Mammary epithelial cell (primary cell): ENCODE data around the gene KIF17.

Experiments
- EZH2 ChIP-seq: IDR thresholded peaks from 2 replicates; pipeline ENCODE4 v1.6.1; 2012; ENCODE audit warnings: low read length, inconsistent platforms, borderline replicate concordance
- TF ChIP-seq, protein P1 (sequence below), 2 donors: IDR thresholded peaks in 1 of 2; conservative IDR thresholded peaks in 1 of 2; 2 replicates each; pipeline ENCODE4 v1.5.1; 2011 to 2012; ENCODE audit warnings: inconsistent platforms in 2 of 2, low read length in 2 of 2, mild to moderate bottlenecking in 2 of 2, control low read depth in 1 of 2, low read depth in 1 of 2; ENCODE audit not compliant: insufficient read depth in 1 of 2; ENCODE audit errors: extremely low read depth in 1 of 2

DNA sequence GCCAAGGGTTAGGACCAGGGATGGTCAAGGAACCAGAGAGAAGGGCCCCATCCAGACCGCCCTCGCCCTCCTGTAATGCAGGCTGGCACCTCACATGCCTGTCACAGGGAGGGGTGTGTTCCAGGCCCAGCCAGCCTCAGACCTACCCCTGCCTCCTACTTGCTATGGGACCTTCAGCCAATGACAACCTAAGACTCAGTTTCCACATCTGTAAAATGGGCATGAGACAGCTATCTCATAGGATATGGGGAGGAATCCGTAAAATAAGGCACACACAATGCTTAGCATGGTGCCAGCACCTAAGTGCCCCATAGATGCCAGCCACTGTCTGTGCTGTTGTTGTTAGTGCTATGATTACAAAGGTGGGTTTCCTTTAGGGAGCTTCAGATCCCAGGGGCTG is 7.9 kb downstream of the KIF17 start:
- TF ChIP-seq, protein P1, sequence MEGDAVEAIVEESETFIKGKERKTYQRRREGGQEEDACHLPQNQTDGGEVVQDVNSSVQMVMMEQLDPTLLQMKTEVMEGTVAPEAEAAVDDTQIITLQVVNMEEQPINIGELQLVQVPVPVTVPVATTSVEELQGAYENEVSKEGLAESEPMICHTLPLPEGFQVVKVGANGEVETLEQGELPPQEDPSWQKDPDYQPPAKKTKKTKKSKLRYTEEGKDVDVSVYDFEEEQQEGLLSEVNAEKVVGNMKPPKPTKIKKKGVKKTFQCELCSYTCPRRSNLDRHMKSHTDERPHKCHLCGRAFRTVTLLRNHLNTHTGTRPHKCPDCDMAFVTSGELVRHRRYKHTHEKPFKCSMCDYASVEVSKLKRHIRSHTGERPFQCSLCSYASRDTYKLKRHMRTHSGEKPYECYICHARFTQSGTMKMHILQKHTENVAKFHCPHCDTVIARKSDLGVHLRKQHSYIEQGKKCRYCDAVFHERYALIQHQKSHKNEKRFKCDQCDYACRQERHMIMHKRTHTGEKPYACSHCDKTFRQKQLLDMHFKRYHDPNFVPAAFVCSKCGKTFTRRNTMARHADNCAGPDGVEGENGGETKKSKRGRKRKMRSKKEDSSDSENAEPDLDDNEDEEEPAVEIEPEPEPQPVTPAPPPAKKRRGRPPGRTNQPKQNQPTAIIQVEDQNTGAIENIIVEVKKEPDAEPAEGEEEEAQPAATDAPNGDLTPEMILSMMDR (conservative IDR thresholded peaks at IDR 0.05 in 1 of 2, IDR thresholded peaks at IDR 0.05 in 1 of 2; ENCODE audit: extremely low read depth in 1 of 2, insufficient read depth in 1 of 2, low read depth in 1 of 2, low read length in 2 of 2) = no peak
- no peak for TF ChIP-seq EZH2
